Effector memory CD4-positive, alpha-beta T cell (primary cell): ENCODE measurements around the gene COMMD10.

Experiments
- DNase-seq, 3 donors: peaks; one replicate each; pipeline ENCODE4 v3.0.0-alpha.2; 2020
- H3K27ac ChIP-seq: 2 replicates; pipeline ENCODE4 v1.7.0; 2013; ENCODE audit warnings: mild to moderate bottlenecking, low read length, moderate library complexity; ENCODE audit not compliant: insufficient read depth, poor library complexity, severe bottlenecking
- H3K27me3 ChIP-seq: replicated peaks from 2 replicates; pipeline ENCODE4 v1.7.0; 2013; ENCODE audit warnings: mild to moderate bottlenecking, low read length; ENCODE audit not compliant: insufficient read depth, control insufficient read depth, poor library complexity, severe bottlenecking
- H3K36me3 ChIP-seq: 2 replicates; pipeline ENCODE4 v1.7.0; 2013; ENCODE audit warnings: mild to moderate bottlenecking, low read length, moderate library complexity; ENCODE audit not compliant: control insufficient read depth, insufficient read depth
- H3K4me1 ChIP-seq: 2 replicates; pipeline ENCODE4 v1.7.0; 2013; ENCODE audit warnings: low read length, mild to moderate bottlenecking; ENCODE audit not compliant: control insufficient read depth, insufficient read depth, poor library complexity, severe bottlenecking
- H3K4me3 ChIP-seq: 2 replicates; pipeline ENCODE4 v1.7.0; 2013; ENCODE audit warnings: low read length, low read depth, mild to moderate bottlenecking; ENCODE audit not compliant: insufficient read depth, poor library complexity, severe bottlenecking
- H3K9me3 ChIP-seq: 2 replicates; pipeline ENCODE4 v1.7.0; 2013; ENCODE audit warnings: mild to moderate bottlenecking, low read length, moderate library complexity; ENCODE audit not compliant: control insufficient read depth

COMMD10 gene

GRCh38 chr5:116274251-116274650 is 189.4 kb downstream of the COMMD10 start:
- no peak for DNase-seq
- Histone ChIP-seq H3K27me3 (no peaks in the 10 kb centered on the region), H3K4me1 (no peaks in the 10 kb centered on the region)

GRCh38 chr5:116275282-116275681 is 190.5 kb downstream of the COMMD10 start:
- H3K4me3 ChIP-seq: no peak overlapping the region
- no peaks in the 10 kb centered on the region for H3K9me3 ChIP-seq
- no peaks in the 10 kb centered on the region for H3K36me3 ChIP-seq
- H3K4me1 ChIP-seq: no peaks in the 10 kb centered on the region
- no peaks in the 10 kb centered on the region for H3K27me3 ChIP-seq
- no peak for DNase-seq
- no peak overlapping the region for H3K27ac ChIP-seq

More at GRCh38 chr5:116274251-116274650, 189.4 kb downstream of the COMMD10 start:
- Histone ChIP-seq H3K27ac (no peak overlapping the region), H3K9me3 (no peaks in the 10 kb centered on the region), H3K36me3 (no peaks in the 10 kb centered on the region), H3K4me3 (no peak overlapping the region)

GRCh38 chr5:116276952-116277351 is 192.1 kb downstream of the COMMD10 start:
- H3K27me3 ChIP-seq: no peaks in the 10 kb centered on the region

GRCh38 chr5:116280149-116280803 is 195.5 kb downstream of the COMMD10 start:
- no peaks in the 10 kb centered on the region for H3K9me3 ChIP-seq
- no peaks in the 10 kb centered on the region for H3K27me3 ChIP-seq
- H3K4me1 ChIP-seq: no peaks in the 10 kb centered on the region
- no peaks in the 10 kb centered on the region for H3K36me3 ChIP-seq
- DNase-seq: no peak
- no peak overlapping the region for H3K27ac ChIP-seq
- H3K4me3 ChIP-seq: no peak overlapping the region

More at GRCh38 chr5:116276952-116277351, 192.1 kb downstream of the COMMD10 start:
- Histone ChIP-seq H3K4me1 (no peaks in the 10 kb centered on the region), H3K36me3 (no peaks in the 10 kb centered on the region), H3K9me3 (no peaks in the 10 kb centered on the region), H3K27ac (no peak overlapping the region), H3K4me3 (no peak overlapping the region)
- no peak for DNase-seq

GRCh38 chr5:116281309-116281708 is 196.5 kb downstream of the COMMD10 start:
- Histone ChIP-seq H3K4me1 (no peaks in the 10 kb centered on the region), H3K27me3 (no peaks in the 10 kb centered on the region), H3K27ac (no peak overlapping the region), H3K4me3 (no peak overlapping the region), H3K36me3 (no peaks in the 10 kb centered on the region), H3K9me3 (peaks cover under 1% of the 10 kb centered on the region)
- DNase-seq: no peak

GRCh38 chr5:116288524-116288923 is 203.7 kb downstream of the COMMD10 start:
- Histone ChIP-seq H3K4me1 (no peaks in the 10 kb centered on the region), H3K27me3 (no peaks in the 10 kb centered on the region), H3K27ac (no peak overlapping the region), H3K9me3 (peaks cover 16% of the 10 kb centered on the region), H3K36me3 (peaks cover 8% of the 10 kb centered on the region), H3K4me3 (no peak overlapping the region)
- DNase-seq: no peak

GRCh38 chr5:116289276-116289675 is 204.5 kb downstream of the COMMD10 start:
- DNase-seq: no peak
- H3K4me1 ChIP-seq: no peaks in the 10 kb centered on the region
- H3K4me3 ChIP-seq: no peak overlapping the region
- peaks cover 16% of the 10 kb centered on the region for H3K9me3 ChIP-seq
- no peaks in the 10 kb centered on the region for H3K27me3 ChIP-seq
- H3K27ac ChIP-seq: no peak overlapping the region
- peaks cover 12% of the 10 kb centered on the region for H3K36me3 ChIP-seq

GRCh38 chr5:116291271-116291670 is 206.4 kb downstream of the COMMD10 start:
- no peaks in the 10 kb centered on the region for H3K27me3 ChIP-seq
- no peak for DNase-seq
- no peak overlapping the region for H3K27ac ChIP-seq
- H3K4me3 ChIP-seq: no peak overlapping the region
- H3K4me1 ChIP-seq: no peaks in the 10 kb centered on the region
- H3K36me3 ChIP-seq: peaks cover 16% of the 10 kb centered on the region
- peaks cover 16% of the 10 kb centered on the region for H3K9me3 ChIP-seq

GRCh38 chr5:116292321-116292720 is 207.5 kb downstream of the COMMD10 start:
- no peak overlapping the region for H3K4me3 ChIP-seq
- no peaks in the 10 kb centered on the region for H3K27me3 ChIP-seq
- DNase-seq: no peak
- H3K36me3 ChIP-seq: peaks cover 17% of the 10 kb centered on the region
- no peak overlapping the region for H3K27ac ChIP-seq
- H3K4me1 ChIP-seq: no peaks in the 10 kb centered on the region
- H3K9me3 ChIP-seq: peaks cover 9% of the 10 kb centered on the region

- no peak for DNase-seq
- Histone ChIP-seq H3K27ac (no peak overlapping the region), H3K4me3 (no peak overlapping the region), H3K27me3 (no peaks in the 10 kb centered on the region), H3K9me3 (no peaks in the 10 kb centered on the region), H3K4me1 (no peaks in the 10 kb centered on the region), H3K36me3 (peaks cover 44% of the 10 kb centered on the region)
Measured at GRCh38 chr5:116296335-116297072, 211.7 kb downstream of the COMMD10 start.
